Uterus (tissue), 4 donors: ENCODE data around the gene FAN1. TPM values are rescaled to one million over a fixed set of nuclear protein-coding genes. Genes with fewer than 3 reads are reported as not detected.

Source experiments
- DNase-seq, 2 donors: peaks; one replicate each; pipeline ENCODE4 v3.0.0-alpha.2; 2019 to 2020
- H3K27ac ChIP-seq, 2 donors: fragments of 200-600 bp; sonication (generic); 1 replicate in 1 of 2; 2 replicates in 1 of 2; pipeline ENCODE4 v1.5.1; 2016 to 2018
- H3K27me3 ChIP-seq, 2 donors: fragments of 200-600 bp; sonication (generic); one replicate each; pipeline ENCODE4 v1.5.1; 2018 to 2019; ENCODE audit warnings: control low read depth in 1 of 2
- H3K36me3 ChIP-seq, 2 donors: fragments of 200-600 bp; sonication (generic); one replicate each; pipeline ENCODE4 v1.5.1; 2019; ENCODE audit warnings: control low read depth in 1 of 2
- H3K4me1 ChIP-seq, 2 donors: fragments of 200-600 bp; sonication (generic); one replicate each; pipeline ENCODE4 v1.5.1; 2018 to 2019; ENCODE audit warnings: control low read depth in 1 of 2
- H3K4me3 ChIP-seq, 2 donors: fragments of 200-600 bp; sonication (generic); 1 replicate in 1 of 2; 2 replicates in 1 of 2; pipeline ENCODE4 v1.5.1; 2018 to 2019; ENCODE audit warnings: mild to moderate bottlenecking in 1 of 2
- H3K9me3 ChIP-seq, 2 donors: fragments of 200-600 bp; sonication (generic); one replicate each; pipeline ENCODE4 v1.5.1; 2019; ENCODE audit warnings: control low read depth in 1 of 2
- CTCF ChIP-seq, 4 experiments: fragments of 200-600 bp in 2 of 4; fragments of 450-650 bp in 2 of 4; sonication (generic) in 2 of 4; IDR thresholded peaks; one replicate each; pipeline ENCODE4 v1.5.1; 2016 to 2019; ENCODE audit warnings: antibody characterized with exemption in 4 of 4, mild to moderate bottlenecking in 2 of 4, moderate library complexity in 1 of 4
- POLR2A ChIP-seq, 2 donors: fragments of 450-650 bp; IDR thresholded peaks; one replicate each; pipeline ENCODE4 v1.6.1; 2016; ENCODE audit warnings: antibody characterized with exemption in 2 of 2, mild to moderate bottlenecking in 1 of 2, moderate library complexity in 1 of 2
- intact Hi-C: fragments of 100-400 bp; cut with DNase I; formaldehyde crosslinking; loops from one replicate; pipeline ENCODE4 v1.15.1; 2023; ENCODE audit warnings: low total_unique reads
- total RNA-seq, 4 donors: library from RNA; depleted of rRNA in 3 of 4; stranded (reverse); fragments of >200 nt in 3 of 4; gene quantifications; one replicate each; pipeline versions ENCODE4 v1.1.0 to v1.2.4, GENCODE V29; 2014 to 2023
- donor health status: DM: yes; HTN: yes; CAD: no.

Gene FAN1
- total RNA-seq, 4 donors from 2014 or later, result 9.4 to 38.3 (median 19.2) TPM

DNA sequence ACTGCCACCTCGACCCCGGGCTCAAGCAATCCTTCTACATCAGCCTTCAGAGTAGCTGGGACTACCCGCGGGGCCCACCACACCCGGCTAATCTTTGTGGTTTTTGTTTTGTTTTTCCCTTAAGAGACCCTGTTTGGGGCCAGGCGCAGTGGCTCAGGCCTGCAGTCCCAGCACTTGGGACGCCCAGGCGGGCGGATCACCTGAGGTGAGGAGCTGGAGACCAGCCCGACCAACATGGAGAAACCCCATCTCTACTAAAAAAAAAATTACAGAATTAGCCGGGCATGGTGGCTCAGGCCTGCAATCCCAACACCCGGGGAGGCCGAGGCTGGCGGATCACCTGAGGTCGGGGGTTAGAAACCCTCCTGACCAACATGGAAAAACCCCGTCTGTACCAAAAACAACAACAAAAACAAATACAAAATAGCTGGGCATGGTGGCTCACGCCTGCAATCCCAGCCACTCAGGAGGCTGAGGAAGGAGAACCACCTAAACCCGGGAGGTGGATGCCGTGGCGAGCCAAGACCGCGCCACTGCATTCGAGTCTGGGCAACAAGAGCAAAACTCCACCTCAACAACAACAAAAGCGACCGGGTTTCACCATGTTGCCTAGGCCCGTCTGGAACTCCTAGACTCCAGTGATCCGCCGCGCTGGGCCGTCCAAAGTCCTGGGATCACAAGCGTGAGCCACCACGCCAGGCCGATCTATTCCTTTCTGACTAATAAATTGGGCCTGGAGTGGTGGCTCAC is 8.1 kb upstream of the FAN1 start:
- H3K27me3 ChIP-seq, result no peaks in the 10 kb centered on the region
- no peak for TF ChIP-seq POLR2A (IDR thresholded peaks at IDR 0.05)
- no peak for TF ChIP-seq CTCF (IDR thresholded peaks at IDR 0.05)
- no peak for DNase-seq
- no peak overlapping the region for H3K27ac ChIP-seq
- H3K4me1 ChIP-seq, result no peaks in the 10 kb centered on the region
- H3K9me3 ChIP-seq, result no peaks in the 10 kb centered on the region
- no peak overlapping the region for H3K4me3 ChIP-seq
- H3K36me3 ChIP-seq, result no peaks in the 10 kb centered on the region
- intact Hi-C loops, result no loop called here

DNA sequence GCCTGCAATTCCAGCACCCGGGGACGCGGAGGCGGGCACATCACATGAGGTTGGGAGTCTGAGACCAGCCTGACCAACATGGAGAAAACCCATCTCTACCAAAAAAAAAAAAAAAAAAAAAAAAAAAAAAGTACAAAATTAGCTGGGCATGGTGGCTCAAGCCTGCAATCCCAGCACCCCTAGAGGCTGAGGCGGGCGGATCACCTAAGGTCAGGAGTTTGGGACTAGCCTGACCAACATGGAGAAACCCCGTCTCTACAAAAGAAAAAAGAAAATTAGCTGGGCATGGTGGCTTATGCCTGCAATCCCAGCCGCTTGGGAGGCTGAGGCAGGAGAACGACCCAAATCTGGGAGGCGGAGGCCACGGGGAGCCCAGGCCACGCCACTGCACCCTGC is 7.5 kb upstream of the FAN1 start:
- Histone ChIP-seq H3K4me3 (no peak overlapping the region), H3K36me3 (no peaks in the 10 kb centered on the region), H3K27me3 (no peaks in the 10 kb centered on the region), H3K27ac (no peak overlapping the region), H3K4me1 (no peaks in the 10 kb centered on the region), H3K9me3 (no peaks in the 10 kb centered on the region)
- intact Hi-C loops, result no loop called here
- no peak for DNase-seq
- TF ChIP-seq POLR2A (IDR thresholded peaks at IDR 0.05), result no peak
- TF ChIP-seq CTCF (IDR thresholded peaks at IDR 0.05), result no peak

DNA sequence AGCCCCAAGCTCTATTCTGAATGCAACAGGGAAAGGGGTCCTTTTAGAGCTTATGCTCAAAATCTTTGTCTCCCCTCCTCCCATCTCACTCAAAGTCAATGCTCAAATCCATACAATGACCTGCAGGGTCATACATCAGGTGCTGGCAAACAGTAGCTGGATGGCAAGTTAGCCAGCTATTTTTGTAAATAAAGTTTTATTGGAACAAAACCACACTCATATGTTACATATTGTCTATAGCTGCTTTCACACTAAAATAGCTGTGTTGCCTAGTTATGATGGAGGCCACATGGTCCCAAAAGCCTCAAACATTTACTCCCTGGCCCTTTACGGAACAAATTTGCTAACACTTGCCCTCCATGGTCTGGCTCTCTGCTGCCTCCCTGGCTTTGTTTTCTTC is 1.8 kb upstream of the FAN1 start:
- Histone ChIP-seq H3K4me3 (no peak overlapping the region), H3K27me3 (no peaks in the 10 kb centered on the region), H3K9me3 (no peaks in the 10 kb centered on the region), H3K36me3 (no peaks in the 10 kb centered on the region), H3K4me1 (no peaks in the 10 kb centered on the region), H3K27ac (no peak overlapping the region)
- TF ChIP-seq CTCF (IDR thresholded peaks at IDR 0.05) (no peak), POLR2A (IDR thresholded peaks at IDR 0.05) (no peak)
- intact Hi-C loops, result no loop called here
- no peak for DNase-seq

DNA sequence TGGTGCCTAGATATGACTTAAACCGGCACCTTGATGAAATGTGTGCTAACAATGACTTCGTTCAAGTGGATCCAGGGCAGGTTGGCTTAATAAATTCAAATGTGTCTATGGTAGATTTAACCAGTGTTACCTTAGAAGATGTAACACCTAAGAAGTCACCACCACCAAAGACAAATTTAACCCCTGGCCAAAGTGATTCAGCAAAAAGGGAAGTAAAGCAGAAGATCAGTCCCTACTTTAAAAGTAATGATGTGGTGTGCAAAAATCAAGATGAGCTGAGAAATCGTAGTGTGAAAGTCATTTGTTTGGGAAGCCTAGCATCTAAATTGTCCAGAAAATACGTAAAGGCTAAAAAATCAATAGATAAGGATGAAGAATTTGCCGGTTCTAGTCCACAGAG is 1.1 kb downstream of the FAN1 start:
- Histone ChIP-seq H3K9me3 (no peaks in the 10 kb centered on the region), H3K4me1 (no peaks in the 10 kb centered on the region), H3K36me3 (no peaks in the 10 kb centered on the region), H3K27ac (no peak overlapping the region), H3K27me3 (no peaks in the 10 kb centered on the region), H3K4me3 (peak overlapping the region in 1 of 2 donors; percentile 95)
- DNase-seq, result no peak
- intact Hi-C loops, result no loop called here
- TF ChIP-seq CTCF (IDR thresholded peaks at IDR 0.05) (no peak), POLR2A (IDR thresholded peaks at IDR 0.05) (no peak)

DNA sequence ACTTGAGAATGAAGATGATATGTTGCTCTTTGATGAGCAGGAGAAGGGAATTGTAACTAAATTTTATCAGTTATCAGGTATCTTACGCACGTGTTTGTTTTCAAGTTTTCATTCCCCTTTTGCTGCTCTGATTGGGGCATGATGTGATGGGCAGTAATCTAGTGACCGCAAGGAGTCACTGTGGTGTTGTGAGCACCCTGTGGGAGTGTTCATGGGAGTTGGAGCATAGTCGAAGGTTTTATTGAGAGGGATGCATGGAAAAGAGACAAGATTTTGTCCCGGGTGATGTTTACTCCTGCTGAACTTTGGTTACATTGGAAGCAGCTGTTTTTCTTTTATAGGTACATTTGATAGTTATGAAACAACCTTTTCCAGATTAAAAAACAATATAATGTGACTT is 2.1 kb downstream of the FAN1 start:
- TF ChIP-seq POLR2A (IDR thresholded peaks at IDR 0.05) (no peak), CTCF (IDR thresholded peaks at IDR 0.05) (peak in 3 of 4 experiments; percentile 20 to 30 (median 29))
- no peak for DNase-seq
- H3K27me3 ChIP-seq, result no peaks in the 10 kb centered on the region
- H3K36me3 ChIP-seq, result no peaks in the 10 kb centered on the region
- intact Hi-C loops, result no loop called here
- no peaks in the 10 kb centered on the region for H3K9me3 ChIP-seq
- no peaks in the 10 kb centered on the region for H3K4me1 ChIP-seq
- no peak overlapping the region for H3K4me3 ChIP-seq
- peak overlapping the region in 1 of 2 donors; percentile 17 for H3K27ac ChIP-seq
